NCI-H2081 (cell line): ENCODE data around the gene GDA.
A peak's percentile ranks its signal among the peaks of the same experiment; 100 is the strongest.
"Not testable (repeated sequence)": the region's sequence is repeated elsewhere in the genome, so short reads cannot be mapped to it uniquely, and the experiment has no call there.

Experiments used
- DNase-seq, 2 experiments: peaks; one replicate each; lab custom pipeline; 2025; lab: John Stamatoyannopoulos, UW

Gene GDA

GRCh38 chr9:72210522-72210921, 61.3 kb downstream of the GDA start:
- DNase-seq = no peak

DNA sequence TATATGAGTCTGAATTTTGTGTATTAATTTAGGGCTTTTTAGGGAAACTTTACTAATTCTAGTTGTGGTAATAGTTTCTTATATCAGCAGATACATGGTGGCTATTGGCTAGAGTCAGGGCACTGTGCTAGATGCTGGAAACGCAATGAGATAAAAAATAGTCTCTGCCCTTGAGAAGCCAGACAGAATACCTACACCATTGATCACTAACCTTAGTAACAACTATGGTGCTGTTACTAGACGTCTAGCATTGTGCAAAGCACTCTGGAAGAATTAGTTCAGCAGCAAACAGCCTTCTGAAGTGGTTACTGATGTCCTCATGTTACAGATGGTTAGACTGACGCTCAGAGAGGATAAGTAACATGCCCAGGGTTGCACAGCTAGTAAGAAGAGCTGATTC, 61.8 kb downstream of the GDA start:
- DNase-seq = no peak

GRCh38 chr9:72213906-72214305, 64.7 kb downstream of the GDA start:
- no peak for DNase-seq

DNA sequence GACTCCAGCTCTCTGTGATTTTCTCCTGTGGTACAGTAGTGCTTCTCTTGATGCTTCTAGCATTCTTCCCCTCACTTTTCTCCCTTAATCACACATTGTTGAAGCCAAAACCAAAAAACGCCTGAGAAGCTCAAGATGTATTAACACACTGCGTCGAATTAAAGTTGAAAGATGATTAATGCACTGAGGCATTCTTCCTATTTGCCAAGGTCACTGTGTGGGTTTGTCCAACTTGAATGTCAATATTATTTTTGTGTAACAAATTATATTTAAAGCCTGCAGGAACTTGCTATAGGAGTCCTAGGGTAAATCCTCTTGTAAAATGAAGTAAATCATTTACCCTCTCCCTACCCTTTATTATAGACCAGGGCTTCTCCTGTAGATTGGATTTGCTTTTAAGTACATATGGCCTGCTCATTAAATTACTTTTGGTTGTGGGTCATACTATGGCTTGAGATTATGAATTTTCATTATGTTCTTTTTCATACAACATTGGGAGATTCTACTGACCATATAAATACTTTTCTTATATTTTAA, 68.1 kb downstream of the GDA start:
- no peak for DNase-seq

DNA sequence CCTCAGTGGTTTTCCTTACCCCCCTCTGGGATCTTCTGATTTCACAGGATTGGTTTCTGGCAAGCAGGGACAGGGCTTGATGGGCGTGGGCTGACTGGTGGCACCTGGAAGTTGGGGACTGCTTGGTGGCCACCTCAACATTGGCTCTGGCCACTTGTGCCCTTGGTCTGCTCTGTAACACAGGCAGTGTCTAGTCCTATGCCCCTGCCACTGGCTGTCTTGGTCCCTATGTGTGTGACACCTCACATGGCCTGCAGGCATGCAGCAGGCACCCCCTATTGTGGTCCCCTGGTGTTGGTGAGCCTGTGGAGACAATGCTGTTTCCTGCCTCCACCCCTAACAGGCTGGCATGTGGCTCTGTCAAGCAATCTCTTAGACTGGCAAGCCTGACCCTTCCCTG, 71.3 kb downstream of the GDA start:
- no peak for DNase-seq

DNA sequence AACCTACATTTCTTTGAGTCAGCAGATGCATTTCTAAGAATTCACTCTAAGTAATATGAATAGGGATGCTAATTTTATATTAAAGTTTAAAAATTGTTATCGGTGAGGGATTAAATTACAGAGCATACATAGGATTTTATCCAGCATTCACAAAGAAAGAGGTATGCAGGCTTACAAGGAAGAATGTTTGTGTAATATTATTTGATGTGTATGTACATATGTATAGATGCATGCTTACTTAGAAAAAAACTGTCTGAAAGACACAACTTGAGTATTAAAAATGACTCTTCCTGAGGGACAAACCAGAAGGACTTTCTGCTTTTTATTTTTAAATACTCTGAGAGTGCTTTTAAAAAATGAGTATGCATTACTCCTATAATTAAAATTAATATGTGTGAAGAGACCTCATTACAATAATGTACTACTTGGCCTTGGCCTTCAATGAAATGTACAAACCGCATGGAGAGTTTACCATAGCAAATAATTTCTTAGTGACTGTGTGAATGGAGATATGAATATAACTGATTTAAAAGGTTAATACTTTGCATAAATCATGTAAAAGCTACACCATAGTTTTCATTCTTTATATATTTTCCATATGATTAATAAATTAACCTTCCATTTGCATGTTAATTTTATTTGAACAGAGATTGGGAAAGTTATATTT, 77.0 kb downstream of the GDA start:
- DNase-seq = no peak

- no peak for DNase-seq
These were observed 79.0 kb downstream of the GDA start for GRCh38 chr9:72228282-72228681.

- no peak for DNase-seq
These were observed 83.5 kb downstream of the GDA start for GRCh38 chr9:72232778-72233177.

GRCh38 chr9:72247549-72247948, 98.3 kb downstream of the GDA start:
- no peak for DNase-seq

GRCh38 chr9:72251589-72251988, 102.3 kb downstream of the GDA start:
- no peak for DNase-seq

DNA sequence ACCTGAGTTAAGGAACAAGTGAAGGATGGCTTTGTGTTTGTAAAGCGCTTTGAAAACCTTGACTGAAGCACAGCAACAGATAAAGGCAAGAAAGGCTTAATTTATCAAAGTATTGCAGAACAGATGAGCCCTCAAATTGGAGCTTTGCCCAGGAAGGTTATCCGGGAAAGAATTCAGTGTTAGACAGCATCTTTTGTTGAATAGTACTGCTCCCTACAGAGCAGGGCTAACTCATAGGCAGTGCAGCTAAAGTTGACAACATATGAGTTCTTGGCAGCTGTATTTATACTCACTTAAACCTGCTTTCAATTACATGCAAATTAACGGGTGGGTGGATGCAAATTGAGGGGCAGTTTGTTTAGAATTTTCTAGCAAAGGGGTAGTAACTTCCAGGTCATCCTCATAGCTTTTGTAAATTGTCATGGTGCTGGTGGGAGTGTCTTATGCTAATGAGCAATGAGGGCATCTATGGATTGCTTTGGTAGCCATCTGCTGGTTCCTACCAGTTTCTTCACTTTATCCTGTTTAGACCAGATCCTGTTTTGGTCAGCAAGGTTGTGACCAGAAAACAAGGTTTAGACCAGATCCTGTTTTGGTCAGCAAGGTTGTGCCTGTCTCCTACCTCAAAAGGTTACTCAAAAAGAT, 105.8 kb downstream of the GDA start:
- DNase-seq = peak in 1 of 2 experiments; percentile 4

DNA sequence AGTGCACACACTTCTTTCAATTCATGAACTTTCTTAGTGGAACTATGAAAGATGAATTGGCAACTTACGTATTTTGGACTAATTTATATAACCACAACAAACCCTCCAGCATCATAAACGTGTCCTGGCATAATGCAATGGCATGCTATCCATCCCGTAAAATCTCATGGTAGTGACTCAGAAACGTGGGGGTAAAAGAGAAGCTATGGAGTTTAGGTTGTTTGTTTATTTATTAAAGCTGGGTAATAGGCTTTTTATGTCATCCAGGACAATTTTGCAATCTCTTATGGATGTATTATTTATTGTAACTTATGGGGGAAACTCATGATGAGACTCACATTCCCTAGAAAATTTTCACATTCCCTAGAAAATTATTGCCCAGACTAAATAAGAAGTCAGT, 106.3 kb downstream of the GDA start:
- DNase-seq = no peak

DNA sequence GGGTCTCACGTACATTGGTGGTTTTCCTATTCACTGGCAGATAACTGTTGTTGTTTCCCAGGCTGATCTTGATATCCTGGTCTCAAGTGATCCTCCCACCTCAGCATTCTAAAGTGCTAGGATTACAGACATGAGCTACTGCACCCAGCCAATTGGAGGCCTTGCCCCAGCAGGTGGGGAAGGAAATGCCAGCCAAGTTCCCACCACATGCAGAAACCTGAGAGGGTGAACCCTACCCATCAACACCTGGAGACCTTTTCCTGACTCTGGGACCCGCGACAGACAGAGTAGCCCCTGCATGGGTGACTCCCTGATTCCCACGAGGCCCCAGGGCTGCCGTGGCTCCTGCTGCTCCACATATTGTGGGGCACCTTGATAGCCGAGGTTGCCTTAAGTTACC, 107.7 kb downstream of the GDA start:
- no peak for DNase-seq

- DNase-seq = no peak
These were observed 108.6 kb downstream of the GDA start for GRCh38 chr9:72257814-72258213.

DNA sequence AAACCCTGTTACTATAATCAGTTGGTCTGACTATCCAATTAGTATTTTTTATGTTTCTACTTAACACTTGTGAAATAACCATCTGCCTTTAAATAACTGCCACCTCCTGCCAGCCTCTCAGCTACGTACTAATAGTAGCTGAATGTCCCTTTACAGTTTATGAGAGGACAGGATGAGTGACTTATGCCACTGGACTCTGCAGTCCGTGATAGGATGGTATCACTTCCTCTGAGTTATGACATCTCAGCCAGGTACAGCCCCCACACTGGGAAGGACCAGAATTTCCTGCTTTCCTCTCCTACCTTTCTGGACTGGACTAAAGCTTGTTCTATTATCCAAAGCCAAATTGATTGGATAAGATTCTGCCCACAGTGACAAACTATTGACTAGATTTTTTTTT, 112.8 kb downstream of the GDA start:
- DNase-seq = no peak

DNA sequence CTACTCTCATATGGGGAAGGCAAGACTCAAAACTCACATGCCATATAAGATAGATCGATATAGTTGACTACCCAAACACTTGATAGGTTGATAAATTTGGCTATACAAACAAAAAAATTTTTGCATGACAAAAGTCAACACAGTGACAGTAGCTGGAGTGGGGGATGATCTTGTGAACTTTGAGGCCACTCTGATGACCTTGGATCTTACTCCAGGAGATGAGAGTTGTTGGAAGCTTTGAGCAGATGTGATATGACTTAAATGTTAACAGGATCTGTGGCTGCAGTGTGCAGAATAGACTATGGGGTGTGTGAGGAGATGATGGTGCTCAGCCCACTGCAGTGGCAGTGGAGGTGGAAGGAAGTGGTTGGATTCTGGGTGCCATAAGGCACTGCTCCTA, 114.3 kb downstream of the GDA start:
- no peak for DNase-seq

DNA sequence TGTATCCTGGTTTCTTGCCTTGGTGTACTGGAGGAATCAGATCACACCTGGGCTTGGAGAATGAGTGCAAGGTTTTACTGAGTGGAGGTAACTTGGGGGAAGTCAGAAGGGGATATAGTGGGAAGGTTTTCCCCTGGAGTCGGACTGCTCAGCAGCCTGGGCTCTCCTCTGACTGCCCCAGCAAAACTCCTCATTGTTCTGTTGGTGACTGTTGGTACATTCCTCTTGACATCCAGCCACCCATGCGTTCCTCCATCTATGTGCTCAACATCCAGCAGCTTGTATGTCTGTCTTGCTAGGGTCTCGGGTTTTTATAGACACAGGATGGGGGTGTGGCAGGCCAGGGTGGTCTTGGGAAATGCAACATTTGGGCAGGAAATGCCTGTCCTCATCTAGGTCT, 119.7 kb downstream of the GDA start:
- no peak for DNase-seq

- not testable (repeated sequence) for DNase-seq
These were observed 121.1 kb downstream of the GDA start for GRCh38 chr9:72270359-72270758.

DNA sequence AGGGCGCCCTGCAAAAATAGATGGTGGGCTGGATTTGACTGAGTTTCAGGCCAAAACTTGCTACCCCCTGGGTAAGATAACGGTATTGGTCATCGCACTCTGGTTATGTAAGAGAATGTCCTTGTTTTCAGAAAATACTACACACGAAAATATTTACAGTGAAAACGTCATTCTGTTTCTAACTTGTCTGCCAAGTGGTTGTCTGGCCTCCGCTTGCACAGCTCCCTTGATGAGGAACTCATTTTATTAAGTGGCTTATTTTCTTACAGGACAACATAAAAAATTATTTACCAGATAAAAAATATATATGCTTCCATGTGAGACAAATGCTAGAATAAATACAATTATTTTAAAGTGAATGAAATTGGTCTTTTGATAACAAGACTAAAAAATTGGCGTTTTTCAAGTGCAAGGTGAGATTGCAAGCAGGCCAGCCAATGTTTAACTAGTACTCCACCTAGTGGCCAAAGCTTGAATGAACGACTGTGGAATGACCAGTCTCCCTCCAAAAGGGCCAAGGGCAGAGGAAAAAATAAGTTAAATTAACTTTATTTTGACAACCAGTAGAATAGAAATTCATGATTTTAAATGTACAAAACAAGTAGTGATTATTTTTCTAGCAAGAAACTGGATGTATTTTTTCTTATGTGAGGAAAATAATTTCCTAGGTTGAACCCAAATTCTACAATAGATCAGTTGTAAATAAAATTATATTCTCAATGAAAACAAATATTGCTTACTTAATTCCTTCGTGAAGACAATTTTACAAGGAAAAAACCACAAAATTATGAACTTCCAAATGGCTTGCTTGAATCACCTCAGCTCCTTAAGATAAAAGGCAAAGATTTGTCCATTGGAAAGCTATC, 122.6 kb downstream of the GDA start:
- peak; percentile 51 to 57 for DNase-seq

DNA sequence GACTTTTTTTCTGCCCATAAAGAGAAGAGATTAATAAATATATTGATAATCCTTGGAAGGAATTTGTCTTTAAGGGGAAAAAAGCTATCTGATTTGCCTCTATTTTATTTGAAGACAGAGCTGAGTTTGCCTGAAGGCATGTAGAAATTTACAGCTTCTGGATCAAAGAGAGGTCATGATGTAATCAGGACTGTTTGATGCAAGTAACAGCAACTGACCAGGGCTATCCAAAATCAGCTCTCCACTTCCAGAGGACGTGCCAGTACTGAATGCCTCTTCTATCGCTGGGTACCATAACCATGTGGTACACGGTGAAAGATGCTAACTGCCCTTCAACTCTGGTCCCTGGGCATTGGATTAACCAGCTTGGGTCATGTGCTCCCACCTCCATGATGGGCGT, 125.2 kb downstream of the GDA start:
- no peak for DNase-seq

- no peak for DNase-seq
These were observed 125.7 kb downstream of the GDA start for GRCh38 chr9:72274916-72275315.

DNA sequence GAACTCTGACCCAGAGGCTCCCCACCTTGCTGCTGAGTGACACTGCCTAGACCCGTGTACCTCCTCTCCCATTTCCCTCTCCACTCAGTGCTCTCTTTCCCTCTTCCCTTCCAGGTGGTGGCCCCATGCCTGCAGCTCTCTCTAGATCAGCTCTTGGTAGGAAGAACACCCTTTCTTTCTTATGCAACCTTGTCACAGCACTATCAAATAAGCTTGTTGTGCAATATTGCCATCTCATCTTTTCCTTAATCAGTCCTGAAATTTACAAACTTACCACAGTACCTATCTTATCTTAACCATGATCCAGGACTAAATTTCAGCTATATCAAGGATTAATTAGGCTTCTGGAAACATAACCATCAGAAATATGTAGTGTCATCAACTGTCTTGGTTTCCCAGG, 127.2 kb downstream of the GDA start:
- DNase-seq = no peak

GRCh38 chr9:72278959-72279358, 129.7 kb downstream of the GDA start:
- DNase-seq = no peak
